SK-N-MC (cell line): ENCODE measurements around the gene CLCN2.

Experiments used
- DNase-seq: peaks from one replicate; pipeline ENCODE4 v3.0.0-alpha.2; 2011; ENCODE audit warnings: low read depth, low spot score
- H3K27ac ChIP-seq: fragments of 200-600 bp; sonication (generic); 2 replicates; pipeline ENCODE4 v1.5.1; 2016; ENCODE audit warnings: mixed run types
- H3K36me3 ChIP-seq: fragments of 200-600 bp; sonication (generic); 2 replicates; pipeline ENCODE4 v1.6.1; 2017; ENCODE audit warnings: antibody characterized with exemption, low read length, mixed read lengths; ENCODE audit not compliant: insufficient read depth
- H3K4me3 ChIP-seq: fragments of 200-600 bp; sonication (generic); 2 replicates; pipeline ENCODE4 v1.5.1; 2016
- H3K9ac ChIP-seq: fragments of 200-600 bp; sonication (generic); 2 replicates; pipeline ENCODE4 v1.8.0; 2017; ENCODE audit warnings: mixed run types, mixed read lengths; ENCODE audit not compliant: insufficient read length
- H3K9me3 ChIP-seq: fragments of 200-600 bp; sonication (generic); 2 replicates; pipeline ENCODE4 v1.6.1; 2017; ENCODE audit warnings: low read depth, mild to moderate bottlenecking, antibody characterized with exemption, low read length, moderate library complexity, mixed read lengths
- EZH2 ChIP-seq: fragments of 200-600 bp; sonication (generic); IDR thresholded peaks from one replicate; pipeline ENCODE4 v1.6.1; 2017; ENCODE audit warnings: antibody characterized with exemption
- FOXP2 ChIP-seq: optimal IDR thresholded peaks from 2 replicates; pipeline ENCODE3; 2011; ENCODE audit warnings: mild to moderate bottlenecking, moderate library complexity; ENCODE audit not compliant: insufficient read depth; ENCODE audit errors: extremely low read length, control extremely low read depth
- POLR2AphosphoS5 ChIP-seq: IDR thresholded peaks from 2 replicates; pipeline ENCODE4 v1.6.1; 2012; ENCODE audit warnings: mild to moderate bottlenecking, low read depth, low read length, borderline replicate concordance

CLCN2 gene

GRCh38 chr3:184366619-184367289, 5.3 kb upstream of the CLCN2 start:
- no peak for DNase-seq
- no peak for TF ChIP-seq EZH2
- no peak for TF ChIP-seq POLR2AphosphoS5
- TF ChIP-seq FOXP2: no peak
- H3K9me3 ChIP-seq: no peaks in the 10 kb centered on the region
- H3K36me3 ChIP-seq: peaks cover 44% of the 10 kb centered on the region
- no peak overlapping the region for H3K27ac ChIP-seq
- no peak overlapping the region for H3K4me3 ChIP-seq
- no peak overlapping the region for H3K9ac ChIP-seq

- no peak for TF ChIP-seq EZH2
- peak; percentile 96 for TF ChIP-seq POLR2AphosphoS5
- peak; percentile 43 for TF ChIP-seq FOXP2
- peak overlapping the region; percentile 94 for H3K4me3 ChIP-seq
- H3K36me3 ChIP-seq: peaks cover 30% of the 10 kb centered on the region
Measured at GRCh38 chr3:184362668-184363546, 1.5 kb upstream of the CLCN2 start.

GRCh38 chr3:184361932-184362667, 695 bp upstream of the CLCN2 start:
- TF ChIP-seq FOXP2 (no peak), POLR2AphosphoS5 (peak; percentile 61)
- Histone ChIP-seq H3K9ac (peak overlapping the region; percentile 90), H3K27ac (peak overlapping the region; percentile 25; the same call in 1 of the 2 replicates), H3K9me3 (no peaks in the 10 kb centered on the region), H3K4me3 (peak overlapping the region; percentile 94), H3K36me3 (peaks cover 23% of the 10 kb centered on the region)
- DNase-seq: no peak

More at GRCh38 chr3:184362668-184363546, 1.5 kb upstream of the CLCN2 start:
- peak; percentile 81 for DNase-seq
- Histone ChIP-seq H3K9ac (peak overlapping the region; percentile 90), H3K9me3 (no peaks in the 10 kb centered on the region), H3K27ac (peak overlapping the region; percentile 58; the same call in 1 of the 2 replicates)

- Histone ChIP-seq H3K27ac (no peak overlapping the region), H3K4me3 (peak overlapping the region; percentile 94), H3K9ac (peak overlapping the region; percentile 90), H3K36me3 (peaks cover 14% of the 10 kb centered on the region), H3K9me3 (no peaks in the 10 kb centered on the region)
- no peak for DNase-seq
- TF ChIP-seq POLR2AphosphoS5 (peak; percentile 31; the same call in 1 of the 2 replicates), FOXP2 (no peak)
Measured at GRCh38 chr3:184360929-184361531, 375 bp downstream of the CLCN2 start.

- no peaks in the 10 kb centered on the region for H3K9me3 ChIP-seq
- no peak for TF ChIP-seq EZH2
- no peak for TF ChIP-seq POLR2AphosphoS5
- no peak for TF ChIP-seq FOXP2
- no peak overlapping the region for H3K27ac ChIP-seq
- H3K36me3 ChIP-seq: peaks cover 10% of the 10 kb centered on the region
- H3K4me3 ChIP-seq: peak overlapping the region; percentile 94
- DNase-seq: no peak
- H3K9ac ChIP-seq: peak overlapping the region; percentile 90
Measured at GRCh38 chr3:184360070-184360928, 1.1 kb downstream of the CLCN2 start.

GRCh38 chr3:184359610-184360009, 1.8 kb downstream of the CLCN2 start:
- Histone ChIP-seq H3K4me3 (no peak overlapping the region), H3K9me3 (no peaks in the 10 kb centered on the region), H3K27ac (no peak overlapping the region), H3K36me3 (peaks cover 3% of the 10 kb centered on the region; the same call in 1 of the 2 replicates), H3K9ac (no peak overlapping the region)
- TF ChIP-seq FOXP2 (no peak), EZH2 (no peak), POLR2AphosphoS5 (no peak)
- DNase-seq: no peak

GRCh38 chr3:184358921-184359350, 2.5 kb downstream of the CLCN2 start:
- DNase-seq: no peak
- no peaks in the 10 kb centered on the region; the same call in 1 of the 2 replicates for H3K36me3 ChIP-seq
- H3K9ac ChIP-seq: no peak overlapping the region
- TF ChIP-seq POLR2AphosphoS5 (no peak), FOXP2 (no peak), EZH2 (no peak)
- H3K4me3 ChIP-seq: no peak overlapping the region
- H3K9me3 ChIP-seq: no peaks in the 10 kb centered on the region
- H3K27ac ChIP-seq: no peak overlapping the region
